BJ (cell line): ENCODE results near the gene POLR3H. TPM values are rescaled to one million over a fixed set of nuclear protein-coding genes. Genes with fewer than 3 reads are reported as not detected.

Experiments
- CTCF ChIA-PET: fragments of 350-600 bp; formaldehyde crosslinking; extraction: SDS; loops from one replicate; lab custom pipeline; 2021; ENCODE audit warnings: antibody characterized with exemption, inconsistent platforms; lab: Yijun Ruan, JAX
- POLR2A ChIA-PET: fragments of 300-600 bp; sonication (Branson Sonifier 250); formaldehyde crosslinking; extraction: SDS; loops from one replicate; lab custom pipeline; 2021; ENCODE audit warnings: antibody characterized with exemption; lab: Charles Lee
- DNase-seq: peaks from one replicate; pipeline ENCODE4 v3.0.0-alpha.2; 2011; ENCODE audit warnings: low read depth
- H3K27me3 ChIP-seq: 2 replicates; pipeline ENCODE4 v1.6.0; 2011; ENCODE audit warnings: low read length; ENCODE audit not compliant: control insufficient read depth, insufficient read depth
- H3K36me3 ChIP-seq: 2 replicates; pipeline ENCODE4 v1.5.1; 2011; ENCODE audit warnings: low read length; ENCODE audit not compliant: control insufficient read depth, insufficient read depth
- H3K4me3 ChIP-seq: 2 replicates; pipeline ENCODE4 v1.5.1; 2011; ENCODE audit warnings: low read depth, mild to moderate bottlenecking, control low read depth, low read length
- polyA plus RNA-seq: library from polyadenylated mRNA; depleted of rRNA; stranded (reverse); fragments of >200 nt; gene quantifications from 2 replicates; pipeline ENCODE4 v1.2.3, GENCODE V29; 2011
- TF ChIP-seq, protein P1 (sequence below): IDR thresholded peaks from 2 replicates; pipeline ENCODE4 v1.5.1; 2011; ENCODE audit warnings: low read depth, mild to moderate bottlenecking, control low read depth, inconsistent platforms, low read length, moderate library complexity; ENCODE audit not compliant: insufficient read depth

The POLR3H gene
- polyA plus RNA-seq, 1 experiment, result 52.5 TPM

- TF ChIP-seq, protein P1, sequence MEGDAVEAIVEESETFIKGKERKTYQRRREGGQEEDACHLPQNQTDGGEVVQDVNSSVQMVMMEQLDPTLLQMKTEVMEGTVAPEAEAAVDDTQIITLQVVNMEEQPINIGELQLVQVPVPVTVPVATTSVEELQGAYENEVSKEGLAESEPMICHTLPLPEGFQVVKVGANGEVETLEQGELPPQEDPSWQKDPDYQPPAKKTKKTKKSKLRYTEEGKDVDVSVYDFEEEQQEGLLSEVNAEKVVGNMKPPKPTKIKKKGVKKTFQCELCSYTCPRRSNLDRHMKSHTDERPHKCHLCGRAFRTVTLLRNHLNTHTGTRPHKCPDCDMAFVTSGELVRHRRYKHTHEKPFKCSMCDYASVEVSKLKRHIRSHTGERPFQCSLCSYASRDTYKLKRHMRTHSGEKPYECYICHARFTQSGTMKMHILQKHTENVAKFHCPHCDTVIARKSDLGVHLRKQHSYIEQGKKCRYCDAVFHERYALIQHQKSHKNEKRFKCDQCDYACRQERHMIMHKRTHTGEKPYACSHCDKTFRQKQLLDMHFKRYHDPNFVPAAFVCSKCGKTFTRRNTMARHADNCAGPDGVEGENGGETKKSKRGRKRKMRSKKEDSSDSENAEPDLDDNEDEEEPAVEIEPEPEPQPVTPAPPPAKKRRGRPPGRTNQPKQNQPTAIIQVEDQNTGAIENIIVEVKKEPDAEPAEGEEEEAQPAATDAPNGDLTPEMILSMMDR, result no peak
- ChIA-PET POLR2A (no interaction called here), CTCF (interaction anchor here (1.3 to 2.0 kb wide), 2 partner anchors 20 to 53 kb away, joined by 3 to 5 read pairs; no protein-coding TSS in a partner anchor)
- Histone ChIP-seq H3K4me3 (no peak overlapping the region), H3K27me3 (no peaks in the 10 kb centered on the region), H3K36me3 (peaks cover 35% of the 10 kb centered on the region)
- no peak for DNase-seq
These were observed 34.5 kb upstream of the POLR3H start for GRCh38 chr22:41578818-41579217.

- POLR2A ChIA-PET, result no interaction called here
- TF ChIP-seq, protein P1, result no peak
- H3K36me3 ChIP-seq, result peaks cover 33% of the 10 kb centered on the region
- no peak overlapping the region for H3K4me3 ChIP-seq
- CTCF ChIA-PET, result interaction anchor here (0.7 to 2.0 kb wide), 7 partner anchors 9 to 20 kb away, joined by 3 to 8 read pairs (median 5); partner anchors contain the start of genes CSDC2 and PMM1
- no peak for DNase-seq
- no peaks in the 10 kb centered on the region for H3K27me3 ChIP-seq
These were observed 33.8 kb upstream of the POLR3H start for GRCh38 chr22:41578114-41578513.

DNA sequence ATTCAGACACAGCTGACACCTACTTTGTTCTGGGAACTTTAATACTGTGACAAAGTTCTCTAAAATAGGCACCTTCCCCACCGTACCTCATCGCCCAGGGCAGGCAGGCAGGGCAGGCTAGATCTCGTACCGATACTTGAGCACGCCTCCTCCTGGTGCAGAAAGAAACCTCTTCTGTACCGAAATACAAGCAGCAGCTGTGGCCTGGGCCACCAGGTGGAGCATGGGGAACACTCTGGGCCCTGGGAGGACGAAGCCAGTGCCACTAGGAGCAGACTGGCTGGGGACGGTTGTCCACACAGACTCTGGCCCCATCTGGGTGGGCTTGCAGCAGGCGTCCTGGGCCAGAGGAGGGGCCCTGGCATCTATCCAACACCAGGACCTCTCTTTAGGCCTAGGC is 32.6 kb upstream of the POLR3H start:
- CTCF ChIA-PET, result interaction anchor here (1.0 to 2.3 kb wide), 7 partner anchors 8 to 36 kb away, joined by 3 to 16 read pairs (median 6); partner anchors contain the start of genes CSDC2 and PMM1
- no peaks in the 10 kb centered on the region for H3K27me3 ChIP-seq
- no peak for DNase-seq
- H3K36me3 ChIP-seq, result peaks cover 34% of the 10 kb centered on the region
- TF ChIP-seq, protein P1, result peak; percentile 71
- no peak overlapping the region for H3K4me3 ChIP-seq
- POLR2A ChIA-PET, result no interaction called here

GRCh38 chr22:41575533-41575932 is 31.3 kb upstream of the POLR3H start:
- TF ChIP-seq, protein P1, result no peak
- H3K36me3 ChIP-seq, result peaks cover 34% of the 10 kb centered on the region
- ChIA-PET POLR2A (no interaction called here), CTCF (interaction anchor here (2.3 kb wide), 1 partner anchor 22 kb away, joined by 16 read pairs; no protein-coding TSS in a partner anchor)
- H3K4me3 ChIP-seq, result no peak overlapping the region
- DNase-seq, result no peak
- H3K27me3 ChIP-seq, result no peaks in the 10 kb centered on the region

DNA sequence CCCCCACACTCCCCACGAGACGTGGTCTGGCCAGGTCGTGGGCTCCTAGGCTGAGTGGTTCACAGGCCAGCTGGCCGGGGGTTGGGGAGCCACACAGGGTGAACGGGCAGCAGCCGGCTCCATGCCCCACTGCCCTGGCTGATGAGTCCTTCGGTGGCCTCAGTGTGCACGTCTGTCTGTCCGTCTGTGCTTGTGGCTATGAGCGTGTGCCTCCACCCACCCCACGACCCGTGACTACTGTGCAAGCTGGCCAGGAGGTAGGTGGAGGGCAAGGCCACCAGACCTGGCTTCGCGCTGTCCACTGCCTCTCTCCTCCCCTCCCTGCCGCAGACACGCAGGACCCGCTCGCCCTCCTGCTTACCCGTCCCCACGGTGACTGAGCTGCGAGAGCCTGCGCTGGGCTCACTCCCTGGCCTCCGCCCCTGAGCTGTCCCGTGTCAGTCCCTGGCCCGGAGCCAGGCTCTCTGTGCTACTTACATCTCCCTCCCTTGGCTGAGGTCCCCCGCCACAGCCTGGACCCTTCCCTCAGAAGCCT is 30.6 kb upstream of the POLR3H start:
- TF ChIP-seq, protein P1, result no peak
- CTCF ChIA-PET, result no interaction called here

More for the DNA sequence above, 30.6 kb upstream of the POLR3H start:
- Histone ChIP-seq H3K27me3 (no peaks in the 10 kb centered on the region), H3K4me3 (no peak overlapping the region), H3K36me3 (peaks cover 31% of the 10 kb centered on the region)
- DNase-seq, result no peak
- POLR2A ChIA-PET, result no interaction called here
